SU-DHL-6 (cell line): ENCODE data around the gene TANC1.

ENCODE experiments used
- H2AFZ ChIP-seq: fragments of 200-600 bp; sonication (generic); 2 replicates; pipeline ENCODE4 v1.6.1; 2014; ENCODE audit warnings: low read depth, mild to moderate bottlenecking, moderate library complexity, mixed read lengths, antibody characterized with exemption, low read length; ENCODE audit not compliant: severe bottlenecking
- H3F3A ChIP-seq: fragments of 200-600 bp; shearing (Covaris generic); 2 replicates; pipeline ENCODE4 v1.6.0; 2016; ENCODE audit warnings: antibody characterized with exemption, mild to moderate bottlenecking; ENCODE audit not compliant: insufficient read depth
- H3K27ac ChIP-seq: fragments of 200-600 bp; sonication (generic); 2 replicates; pipeline ENCODE4 v1.5.1; 2016; ENCODE audit warnings: low read depth, mild to moderate bottlenecking, low read length, moderate library complexity, mixed read lengths
- H3K27me3 ChIP-seq: fragments of 200-600 bp; sonication (generic), shearing (Covaris generic); 2 replicates; pipeline ENCODE4 v1.6.0; 2014; ENCODE audit warnings: mild to moderate bottlenecking, low read length
- H3K36me3 ChIP-seq: fragments of 200-600 bp; sonication (generic); 2 replicates; pipeline ENCODE4 v1.6.1; 2014; ENCODE audit warnings: mild to moderate bottlenecking, low read length, mixed read lengths
- H3K4me2 ChIP-seq: fragments of 300-600, 200-600 bp; shearing (Covaris generic), sonication (generic); 2 replicates; pipeline ENCODE4 v1.6.0; 2014; ENCODE audit warnings: low read length, low read depth, mild to moderate bottlenecking; ENCODE audit not compliant: poor library complexity, severe bottlenecking
- H3K4me3 ChIP-seq: fragments of 200-600 bp; sonication (generic); 2 replicates; pipeline ENCODE4 v1.5.1; 2014; ENCODE audit warnings: antibody characterized with exemption, low read length, mild to moderate bottlenecking, mixed read lengths; ENCODE audit not compliant: insufficient read depth, poor library complexity, severe bottlenecking
- H3K79me2 ChIP-seq: fragments of 200-600 bp; sonication (generic); 2 replicates; pipeline ENCODE4 v1.6.1; 2014; ENCODE audit warnings: mild to moderate bottlenecking, low read length, moderate library complexity; ENCODE audit not compliant: insufficient read depth
- H3K9ac ChIP-seq: fragments of 200-600 bp; sonication (generic); 2 replicates; pipeline ENCODE4 v1.7.0; 2014; ENCODE audit warnings: mild to moderate bottlenecking, low read length
- H3K9me2 ChIP-seq: fragments of 200-600 bp; sonication (generic); replicated peaks from 2 replicates; pipeline ENCODE4 v1.6.1; 2014; ENCODE audit warnings: low read length; ENCODE audit not compliant: insufficient read depth
- H3K9me3 ChIP-seq: fragments of 200-600 bp; sonication (generic); 2 replicates; pipeline ENCODE4 v1.6.1; 2014; ENCODE audit warnings: low read length, mixed read lengths; ENCODE audit not compliant: insufficient read depth
- H4K20me1 ChIP-seq: fragments of 200-600 bp; sonication (generic); 2 replicates; pipeline ENCODE4 v1.6.1; 2014; ENCODE audit warnings: low read depth, mild to moderate bottlenecking, antibody characterized with exemption, low read length, moderate library complexity, mixed read lengths
- CTCF ChIP-seq: fragments of 200-600 bp; sonication (generic); IDR thresholded peaks from one replicate; pipeline ENCODE4 v1.5.1; 2017; ENCODE audit warnings: antibody characterized with exemption, mild to moderate bottlenecking, low read length, moderate library complexity; ENCODE audit not compliant: insufficient read depth, poor library complexity, severe bottlenecking
- EZH2phosphoT487 ChIP-seq: fragments of 200-600 bp; sonication (generic), shearing (Covaris generic); conservative IDR thresholded peaks from 2 replicates; pipeline ENCODE4 v1.6.1; 2018; ENCODE audit warnings: mild to moderate bottlenecking, antibody characterized with exemption, low read length, moderate library complexity, mixed read lengths

The TANC1 gene

GRCh38 chr2:159136391-159136790 lies 168.0 kb downstream of the TANC1 start:
- Histone ChIP-seq H3K27ac (no peak overlapping the region), H3F3A (no peaks in the 10 kb centered on the region), H3K9me2 (no peaks in the 10 kb centered on the region), H3K4me2 (no peak overlapping the region), H3K4me3 (no peak overlapping the region), H3K27me3 (no peaks in the 10 kb centered on the region), H3K79me2 (no peaks in the 10 kb centered on the region), H2AFZ (no peak overlapping the region), H4K20me1 (no peaks in the 10 kb centered on the region), H3K9ac (no peak overlapping the region), H3K9me3 (no peaks in the 10 kb centered on the region), H3K36me3 (no peaks in the 10 kb centered on the region)
- TF ChIP-seq CTCF = no peak
- TF ChIP-seq EZH2phosphoT487 = no peak

- H3K36me3 ChIP-seq = no peaks in the 10 kb centered on the region
- no peak overlapping the region for H2AFZ ChIP-seq
- no peaks in the 10 kb centered on the region for H4K20me1 ChIP-seq
- no peaks in the 10 kb centered on the region for H3K9me3 ChIP-seq
- H3K9ac ChIP-seq = no peak overlapping the region
- no peak overlapping the region for H3K4me2 ChIP-seq
- H3F3A ChIP-seq = no peaks in the 10 kb centered on the region
- no peaks in the 10 kb centered on the region for H3K79me2 ChIP-seq
- H3K27me3 ChIP-seq = no peaks in the 10 kb centered on the region
- no peak overlapping the region for H3K27ac ChIP-seq
- TF ChIP-seq EZH2phosphoT487 (no peak), CTCF (no peak)
- no peaks in the 10 kb centered on the region for H3K9me2 ChIP-seq
- no peak overlapping the region for H3K4me3 ChIP-seq
These were observed 169.2 kb downstream of the TANC1 start for GRCh38 chr2:159137511-159138241.

GRCh38 chr2:159138642-159139182 lies 170.3 kb downstream of the TANC1 start:
- H3K27ac ChIP-seq = no peak overlapping the region

More at GRCh38 chr2:159138642-159139182, 170.3 kb downstream of the TANC1 start:
- H3K36me3 ChIP-seq = no peaks in the 10 kb centered on the region
- H3K9me3 ChIP-seq = no peaks in the 10 kb centered on the region
- no peaks in the 10 kb centered on the region for H3K79me2 ChIP-seq
- H2AFZ ChIP-seq = no peak overlapping the region
- no peak overlapping the region for H3K4me3 ChIP-seq
- H3K9me2 ChIP-seq = no peaks in the 10 kb centered on the region
- TF ChIP-seq CTCF (no peak), EZH2phosphoT487 (no peak)
- no peaks in the 10 kb centered on the region for H3F3A ChIP-seq
- no peaks in the 10 kb centered on the region for H4K20me1 ChIP-seq
- H3K27me3 ChIP-seq = no peaks in the 10 kb centered on the region
- no peak overlapping the region for H3K4me2 ChIP-seq
- H3K9ac ChIP-seq = no peak overlapping the region
